GM18951 (cell line): ENCODE measurements around the gene FAM228A.
"Not testable (repeated sequence)": the region's sequence is repeated elsewhere in the genome, so short reads cannot be mapped to it uniquely, and the experiment has no call there.

Source experiments
- POLR2A ChIP-seq: IDR thresholded peaks from 4 replicates; pipeline ENCODE4 v1.6.1; 2011; ENCODE audit warnings: mild to moderate bottlenecking; ENCODE audit not compliant: insufficient read length, insufficient read depth; ENCODE audit errors: extremely low read depth
- in situ Hi-C: fragments of 300-500 bp; cut with MboI; formaldehyde crosslinking; loops from one replicate; pipeline ENCODE4 v1.12.0; 2022; ENCODE audit warnings: low sequenced_read_pairs, mixed read lengths, inconsistent platforms; ENCODE audit not compliant: unreplicated experiment

FAM228A gene

GRCh38 chr2:24174851-24175277 is at the start of gene FAM228A:
Gene FAM228A (plus strand): TSS chr2:24175053. CDS start chr2:24175481, 428 bp downstream.
- in situ Hi-C loops, result no loop called here

GRCh38 chr2:24125956-24126355 is 48.9 kb upstream of the FAM228A start:
- in situ Hi-C loops, result no loop called here
- TF ChIP-seq POLR2A, result no peak

More at GRCh38 chr2:24174851-24175277, at the start of gene FAM228A:
- no peak for TF ChIP-seq POLR2A

- TF ChIP-seq POLR2A, result no peak
- in situ Hi-C loops, result no loop called here
Measured at GRCh38 chr2:24132543-24132942, 42.3 kb upstream of the FAM228A start.

GRCh38 chr2:24140305-24140704 is 34.5 kb upstream of the FAM228A start:
- in situ Hi-C loops, result not testable (repeated sequence)

- TF ChIP-seq POLR2A, result no peak
- in situ Hi-C loops, result no loop called here
Measured at GRCh38 chr2:24147364-24147763, 27.5 kb upstream of the FAM228A start.

- in situ Hi-C loops, result no loop called here
- TF ChIP-seq POLR2A, result no peak
Measured at GRCh38 chr2:24152413-24153197, 22.2 kb upstream of the FAM228A start.

GRCh38 chr2:24153478-24153877 is 21.4 kb upstream of the FAM228A start:
- in situ Hi-C loops, result no loop called here
- no peak for TF ChIP-seq POLR2A

GRCh38 chr2:24158131-24158530 is 16.7 kb upstream of the FAM228A start:
- no peak for TF ChIP-seq POLR2A
- in situ Hi-C loops, result no loop called here

GRCh38 chr2:24159708-24160107 is 15.1 kb upstream of the FAM228A start:
- in situ Hi-C loops, result no loop called here
- no peak for TF ChIP-seq POLR2A

- no peak for TF ChIP-seq POLR2A
- in situ Hi-C loops, result no loop called here
Measured at GRCh38 chr2:24160761-24161160, 14.1 kb upstream of the FAM228A start.

- in situ Hi-C loops, result no loop called here
Measured at GRCh38 chr2:24162494-24162893, 12.4 kb upstream of the FAM228A start.

GRCh38 chr2:24163186-24163585 is 11.7 kb upstream of the FAM228A start:
- no peak for TF ChIP-seq POLR2A
- in situ Hi-C loops, result no loop called here

More at GRCh38 chr2:24162494-24162893, 12.4 kb upstream of the FAM228A start:
- no peak for TF ChIP-seq POLR2A

GRCh38 chr2:24163601-24164000 is 11.3 kb upstream of the FAM228A start:
- no peak for TF ChIP-seq POLR2A
- in situ Hi-C loops, result no loop called here

- TF ChIP-seq POLR2A, result no peak
- in situ Hi-C loops, result no loop called here
Measured at GRCh38 chr2:24164416-24164973, 10.4 kb upstream of the FAM228A start.
